Measurements from ENCODE around the gene ZNF613.
"Not testable (repeated sequence)": the region's sequence is repeated elsewhere in the genome, so short reads cannot be mapped to it uniquely, and the experiment has no call there.

The ZNF613 gene

DNA sequence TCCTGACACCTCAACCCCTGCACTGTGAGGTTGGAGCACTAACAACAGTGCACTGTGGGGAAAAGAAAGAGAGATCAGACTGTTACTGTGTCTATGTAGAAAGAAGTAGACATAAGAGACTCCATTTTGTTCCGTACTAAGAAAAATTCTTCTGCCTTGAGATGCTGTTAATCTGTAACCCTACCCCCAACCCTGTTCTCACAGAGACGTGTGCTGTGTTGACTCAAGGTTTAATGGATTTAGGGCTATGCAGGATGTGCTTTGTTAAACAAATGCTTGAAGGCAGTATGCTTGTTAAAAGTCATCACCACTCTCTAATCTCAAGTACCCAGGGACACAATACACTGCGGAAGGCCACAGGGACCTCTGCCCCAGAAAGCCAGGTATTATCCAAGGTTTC, 21.6 kb upstream of the ZNF613 start:
- not testable (repeated sequence) for H3K27me3 ChIP-seq (ENCODE audit: control insufficient read depth, insufficient read depth, low read length); H3K36me3 ChIP-seq (ENCODE audit: insufficient read depth, low read length); H3K9ac ChIP-seq (ENCODE audit: low read depth, low read length); H3K9me3 ChIP-seq (replicated peaks; ENCODE audit: low read length); H3K4me1 ChIP-seq (ENCODE audit: control insufficient read depth, insufficient read depth, low read length); H3K4me3 ChIP-seq (ENCODE audit: low read length); H3K4me2 ChIP-seq (ENCODE audit: low read length)

DNA sequence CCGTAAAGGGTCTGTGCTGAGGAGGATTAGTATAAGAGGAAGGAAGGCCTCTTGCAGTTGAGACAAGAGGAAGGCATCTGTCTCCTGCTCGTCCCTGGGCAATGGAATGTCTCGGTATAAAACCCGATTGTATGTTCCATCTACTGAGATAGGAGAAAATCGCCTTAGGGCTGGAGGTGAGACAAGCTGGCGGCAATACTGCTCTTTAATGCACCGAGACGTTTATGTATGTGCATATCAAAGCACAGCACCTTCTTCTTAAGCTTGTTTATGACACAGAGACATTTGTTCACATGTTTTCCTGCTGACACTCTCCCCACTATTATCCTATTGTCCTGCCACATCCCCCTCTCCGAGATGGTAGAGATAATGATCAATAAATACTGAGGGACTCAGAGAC, 21.2 kb upstream of the ZNF613 start:
- not testable (repeated sequence) for H3K9ac ChIP-seq (ENCODE audit: low read depth, low read length); H3K9me3 ChIP-seq (replicated peaks; ENCODE audit: low read length); H3K4me3 ChIP-seq (ENCODE audit: low read length); H3K4me2 ChIP-seq (ENCODE audit: low read length); H3K27me3 ChIP-seq (ENCODE audit: control insufficient read depth, insufficient read depth, low read length); H3K36me3 ChIP-seq (ENCODE audit: insufficient read depth, low read length); H3K4me1 ChIP-seq (ENCODE audit: control insufficient read depth, insufficient read depth, low read length)

DNA sequence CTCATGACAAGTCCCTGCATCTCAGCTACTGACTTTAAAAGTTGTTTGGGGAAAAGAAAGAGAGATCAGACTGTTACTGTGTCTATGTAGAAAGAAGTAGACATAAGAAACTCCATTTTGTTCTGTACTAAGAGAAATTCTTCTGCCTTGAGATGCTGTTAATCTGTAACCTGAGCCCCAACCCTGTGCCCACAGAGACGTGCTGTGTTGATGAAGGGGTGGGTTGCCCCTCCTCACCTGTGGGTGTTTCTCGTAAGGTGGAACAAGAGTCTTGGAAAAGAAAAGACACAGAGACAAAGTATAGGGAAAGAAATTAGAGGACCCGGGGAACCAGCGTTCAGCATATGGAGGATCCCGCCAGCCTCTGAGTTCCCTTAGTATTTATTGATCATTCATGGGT, 19.3 kb upstream of the ZNF613 start:
- not testable (repeated sequence) for H3K36me3 ChIP-seq (ENCODE audit: insufficient read depth, low read length); H3K4me1 ChIP-seq (ENCODE audit: control insufficient read depth, insufficient read depth, low read length); H3K4me2 ChIP-seq (ENCODE audit: low read length); H3K9me3 ChIP-seq (replicated peaks; ENCODE audit: low read length); H3K9ac ChIP-seq (ENCODE audit: low read depth, low read length); H3K27me3 ChIP-seq (ENCODE audit: control insufficient read depth, insufficient read depth, low read length); H3K4me3 ChIP-seq (ENCODE audit: low read length)

DNA sequence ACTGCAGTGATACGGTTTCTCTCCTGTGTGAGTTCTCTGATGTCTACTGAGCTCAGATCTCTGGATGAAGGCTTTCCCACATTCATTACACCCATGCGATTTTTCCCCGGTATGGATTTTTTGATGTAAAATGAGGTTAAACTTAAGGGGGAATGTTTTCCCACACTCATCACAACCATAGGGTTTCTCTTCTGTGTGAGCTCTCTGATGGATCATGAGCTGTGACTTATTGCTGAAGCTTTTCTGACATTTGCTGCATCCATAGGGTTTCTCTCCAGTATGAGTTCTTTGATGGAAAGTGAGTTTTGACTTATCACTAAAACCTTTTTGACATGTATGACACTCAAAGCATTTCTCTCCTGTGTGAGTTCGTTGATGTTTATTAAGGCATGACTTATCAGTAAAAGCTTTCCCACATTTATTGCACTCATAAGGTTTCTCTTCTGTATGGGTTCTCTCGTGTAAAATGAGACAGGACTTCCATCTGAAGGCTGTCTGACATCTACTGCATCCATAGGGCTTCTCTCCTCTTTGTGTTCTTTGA, 11.9 kb upstream of the ZNF613 start:
- Histone ChIP-seq H3K4me1 (ENCODE audit: control insufficient read depth, insufficient read depth, low read length) (no peaks in the 10 kb centered on the region), H3K4me2 (ENCODE audit: low read length) (no peak overlapping the region), H3K9me3 (replicated peaks; ENCODE audit: low read length) (peaks cover 30% of the 10 kb centered on the region), H3K27me3 (ENCODE audit: control insufficient read depth, insufficient read depth, low read length) (no peaks in the 10 kb centered on the region), H3K36me3 (ENCODE audit: insufficient read depth, low read length) (no peaks in the 10 kb centered on the region), H3K4me3 (ENCODE audit: low read length) (no peak overlapping the region), H3K9ac (ENCODE audit: low read depth, low read length) (no peak overlapping the region)

DNA sequence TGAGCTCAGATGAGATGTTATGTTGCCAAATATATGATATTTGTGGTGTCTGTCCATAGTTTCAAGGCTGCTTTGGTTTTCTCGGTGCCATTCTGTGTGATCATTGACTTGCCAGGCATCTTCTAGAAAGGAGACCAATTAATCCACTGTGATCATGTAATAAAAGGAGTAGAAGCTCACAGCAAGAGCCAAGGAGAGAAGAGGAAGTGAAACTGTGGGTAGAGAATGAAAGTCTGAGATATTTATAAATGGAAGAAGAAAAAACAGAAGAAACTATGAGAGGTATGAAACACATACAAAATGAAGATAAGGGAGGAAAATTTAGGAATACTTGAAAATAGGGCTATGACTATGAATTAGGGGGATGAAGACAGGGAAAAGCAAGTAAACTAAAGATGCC, 11.1 kb upstream of the ZNF613 start:
- peaks cover 30% of the 10 kb centered on the region for H3K9me3 ChIP-seq (replicated peaks; ENCODE audit: low read length)

DNA sequence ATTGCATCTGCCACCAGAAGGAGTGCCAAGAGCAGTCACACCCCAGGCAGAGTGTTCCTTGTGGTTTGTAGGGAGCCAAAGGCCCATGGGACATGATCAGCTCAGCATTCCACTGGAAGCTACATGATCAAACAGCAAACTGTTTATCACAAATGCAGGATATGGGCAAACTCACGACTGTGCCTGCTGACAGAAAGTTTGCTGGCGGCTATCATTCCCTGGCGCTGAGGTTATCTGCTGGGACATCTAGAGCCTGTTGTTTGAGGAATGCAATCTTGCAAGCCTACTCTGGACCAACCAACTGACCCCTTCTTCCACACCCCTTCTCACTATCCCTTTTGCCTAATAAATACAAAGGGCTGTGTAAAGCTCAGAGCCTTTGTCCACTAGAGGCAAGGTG, 7.7 kb upstream of the ZNF613 start:
- H3K9me3 ChIP-seq (replicated peaks; ENCODE audit: low read length), result peaks cover 42% of the 10 kb centered on the region
- no peaks in the 10 kb centered on the region for H3K27me3 ChIP-seq (ENCODE audit: control insufficient read depth, insufficient read depth, low read length)
- no peak overlapping the region for H3K4me2 ChIP-seq (ENCODE audit: low read length)

More for the DNA sequence above, 11.1 kb upstream of the ZNF613 start:
- no peak overlapping the region for H3K4me3 ChIP-seq (ENCODE audit: low read length)
- H3K9ac ChIP-seq (ENCODE audit: low read depth, low read length), result no peak overlapping the region
- H3K4me2 ChIP-seq (ENCODE audit: low read length), result no peak overlapping the region
- no peaks in the 10 kb centered on the region for H3K27me3 ChIP-seq (ENCODE audit: control insufficient read depth, insufficient read depth, low read length)
- H3K4me1 ChIP-seq (ENCODE audit: control insufficient read depth, insufficient read depth, low read length), result no peaks in the 10 kb centered on the region
- H3K36me3 ChIP-seq (ENCODE audit: insufficient read depth, low read length), result no peaks in the 10 kb centered on the region

DNA sequence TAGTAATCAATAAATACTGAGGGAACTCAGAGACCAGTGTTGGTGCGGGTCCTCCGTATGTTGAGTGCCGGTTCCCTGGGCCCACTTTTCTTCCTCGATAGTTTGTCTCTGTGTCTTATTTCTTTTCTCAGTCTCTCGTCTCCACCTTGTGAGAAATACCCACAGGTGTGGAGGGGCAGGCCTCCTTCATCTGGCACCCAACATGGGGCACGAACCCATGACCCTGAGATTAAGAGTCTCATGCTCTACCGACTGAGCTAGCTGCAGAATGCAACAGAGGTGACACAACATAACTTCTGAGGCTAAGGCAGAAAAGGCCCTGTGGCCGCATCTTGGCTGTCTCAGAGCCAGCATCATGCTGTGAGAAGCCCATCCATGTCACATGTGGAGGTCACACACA, 5.3 kb upstream of the ZNF613 start:
- Histone ChIP-seq H3K4me2 (ENCODE audit: low read length) (no peak overlapping the region), H3K27me3 (ENCODE audit: control insufficient read depth, insufficient read depth, low read length) (no peaks in the 10 kb centered on the region), H3K36me3 (ENCODE audit: insufficient read depth, low read length) (no peaks in the 10 kb centered on the region), H3K4me1 (ENCODE audit: control insufficient read depth, insufficient read depth, low read length) (no peaks in the 10 kb centered on the region), H3K4me3 (ENCODE audit: low read length) (no peak overlapping the region), H3K9me3 (replicated peaks; ENCODE audit: low read length) (peaks cover 26% of the 10 kb centered on the region), H3K9ac (ENCODE audit: low read depth, low read length) (no peak overlapping the region)

More for the DNA sequence above, 7.7 kb upstream of the ZNF613 start:
- H3K4me1 ChIP-seq (ENCODE audit: control insufficient read depth, insufficient read depth, low read length), result no peaks in the 10 kb centered on the region
- H3K4me3 ChIP-seq (ENCODE audit: low read length), result no peak overlapping the region
- no peaks in the 10 kb centered on the region for H3K36me3 ChIP-seq (ENCODE audit: insufficient read depth, low read length)
- no peak overlapping the region for H3K9ac ChIP-seq (ENCODE audit: low read depth, low read length)

DNA sequence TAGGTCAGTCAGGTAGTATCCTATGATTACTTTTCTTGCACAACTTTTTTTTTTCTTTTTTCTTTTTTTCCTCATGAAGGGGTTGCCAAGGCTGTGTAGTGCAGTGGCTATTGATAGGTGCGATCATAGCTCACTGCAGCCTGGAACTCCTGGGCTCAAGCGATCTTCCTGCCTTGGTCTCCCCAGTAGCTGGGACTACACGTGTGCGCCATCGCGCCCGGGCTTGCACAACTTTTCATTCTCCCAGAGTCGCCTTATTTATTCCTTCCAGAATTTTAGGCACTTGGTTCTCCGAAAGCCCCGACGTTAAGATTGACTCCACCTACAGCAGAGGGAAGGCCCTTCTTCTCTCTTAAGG, 867 bp upstream of the ZNF613 start:
- H3K9me3 ChIP-seq (replicated peaks; ENCODE audit: low read length), result peaks cover 20% of the 10 kb centered on the region
- H3K4me2 ChIP-seq (ENCODE audit: low read length), result peak overlapping the region; percentile 81
- peak overlapping the region; percentile 85 for H3K4me3 ChIP-seq (ENCODE audit: low read length)
- peak overlapping the region; percentile 87 for H3K9ac ChIP-seq (ENCODE audit: low read depth, low read length)
- peaks cover under 1% of the 10 kb centered on the region for H3K36me3 ChIP-seq (ENCODE audit: insufficient read depth, low read length)
- H3K27me3 ChIP-seq (ENCODE audit: control insufficient read depth, insufficient read depth, low read length), result no peaks in the 10 kb centered on the region
- no peaks in the 10 kb centered on the region for H3K4me1 ChIP-seq (ENCODE audit: control insufficient read depth, insufficient read depth, low read length)

DNA sequence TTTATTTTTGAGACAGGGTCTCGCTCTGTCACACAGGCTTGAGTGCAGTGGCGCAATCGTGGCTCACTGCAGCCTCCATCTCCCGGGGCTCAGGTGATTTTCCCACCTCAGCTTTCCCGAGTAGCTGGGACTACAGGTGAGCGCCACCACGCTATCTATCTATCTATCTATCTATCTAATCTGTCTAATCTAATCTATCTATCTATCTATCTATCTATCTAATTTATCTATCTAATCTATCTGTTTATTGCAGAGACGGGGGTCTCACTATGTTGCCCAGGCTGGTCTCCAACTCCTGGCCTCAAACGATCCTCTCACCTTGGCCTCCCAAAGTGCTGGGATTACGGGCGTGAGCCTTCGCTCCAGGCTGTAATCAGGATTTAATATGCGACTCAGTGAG, 587 bp downstream of the ZNF613 start:
- H3K9ac ChIP-seq (ENCODE audit: low read depth, low read length), result peak overlapping the region; percentile 87
- H3K36me3 ChIP-seq (ENCODE audit: insufficient read depth, low read length), result peaks cover 11% of the 10 kb centered on the region
- H3K4me2 ChIP-seq (ENCODE audit: low read length), result peak overlapping the region; percentile 81
- no peaks in the 10 kb centered on the region for H3K4me1 ChIP-seq (ENCODE audit: control insufficient read depth, insufficient read depth, low read length)
- H3K9me3 ChIP-seq (replicated peaks; ENCODE audit: low read length), result peaks cover 8% of the 10 kb centered on the region
- peak overlapping the region; percentile 85 for H3K4me3 ChIP-seq (ENCODE audit: low read length)
- H3K27me3 ChIP-seq (ENCODE audit: control insufficient read depth, insufficient read depth, low read length), result no peaks in the 10 kb centered on the region

DNA sequence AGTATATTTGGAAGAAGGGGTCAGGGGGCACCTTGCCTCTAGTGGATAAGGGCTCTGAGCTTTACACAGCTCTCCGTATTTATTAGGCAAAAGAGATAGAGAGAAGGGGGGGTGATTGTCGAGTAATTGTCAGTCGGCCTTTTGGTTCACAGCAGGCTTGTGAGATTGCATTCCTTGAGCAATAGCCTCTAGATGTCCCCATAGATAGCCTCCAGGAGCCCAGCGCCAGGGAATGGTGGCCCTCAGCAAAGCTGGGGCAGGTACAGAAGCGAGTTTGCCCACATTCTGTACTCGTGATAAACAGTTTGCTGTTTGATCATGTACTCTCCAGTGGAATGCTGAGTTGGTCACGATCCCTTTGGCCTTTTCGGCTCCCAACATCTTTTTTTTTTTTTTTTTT, 4.6 kb downstream of the ZNF613 start:
- Histone ChIP-seq H3K9me3 (replicated peaks; ENCODE audit: low read length) (no peaks in the 10 kb centered on the region), H3K36me3 (ENCODE audit: insufficient read depth, low read length) (peaks cover 28% of the 10 kb centered on the region), H3K4me3 (ENCODE audit: low read length) (no peak overlapping the region), H3K4me1 (ENCODE audit: control insufficient read depth, insufficient read depth, low read length) (no peaks in the 10 kb centered on the region), H3K27me3 (ENCODE audit: control insufficient read depth, insufficient read depth, low read length) (no peaks in the 10 kb centered on the region), H3K4me2 (ENCODE audit: low read length) (no peak overlapping the region), H3K9ac (ENCODE audit: low read depth, low read length) (no peak overlapping the region)

DNA sequence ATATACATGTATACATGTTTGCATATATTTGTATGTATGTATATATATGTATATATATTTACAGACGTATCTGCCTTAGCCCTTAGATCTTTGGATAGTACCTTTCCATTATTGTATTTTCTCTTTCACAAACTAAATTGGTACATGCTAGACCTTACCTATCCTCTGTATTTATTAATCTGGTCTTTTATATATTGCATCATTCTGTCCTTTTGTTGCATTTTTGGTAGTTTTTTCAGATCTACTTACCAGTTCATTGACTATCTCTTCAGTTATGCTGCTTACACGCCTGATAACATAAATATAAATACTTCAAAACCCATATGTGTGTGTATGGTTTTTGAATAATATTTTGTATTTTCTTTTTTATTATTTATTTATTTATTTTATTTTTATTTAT, 11.7 kb downstream of the ZNF613 start:
- no peak overlapping the region for H3K4me2 ChIP-seq (ENCODE audit: low read length)
- no peaks in the 10 kb centered on the region for H3K27me3 ChIP-seq (ENCODE audit: control insufficient read depth, insufficient read depth, low read length)
- peaks cover 66% of the 10 kb centered on the region for H3K36me3 ChIP-seq (ENCODE audit: insufficient read depth, low read length)
- no peak overlapping the region for H3K4me3 ChIP-seq (ENCODE audit: low read length)
- H3K9me3 ChIP-seq (replicated peaks; ENCODE audit: low read length), result peaks cover 14% of the 10 kb centered on the region
- no peak overlapping the region for H3K9ac ChIP-seq (ENCODE audit: low read depth, low read length)
- no peaks in the 10 kb centered on the region for H3K4me1 ChIP-seq (ENCODE audit: control insufficient read depth, insufficient read depth, low read length)

DNA sequence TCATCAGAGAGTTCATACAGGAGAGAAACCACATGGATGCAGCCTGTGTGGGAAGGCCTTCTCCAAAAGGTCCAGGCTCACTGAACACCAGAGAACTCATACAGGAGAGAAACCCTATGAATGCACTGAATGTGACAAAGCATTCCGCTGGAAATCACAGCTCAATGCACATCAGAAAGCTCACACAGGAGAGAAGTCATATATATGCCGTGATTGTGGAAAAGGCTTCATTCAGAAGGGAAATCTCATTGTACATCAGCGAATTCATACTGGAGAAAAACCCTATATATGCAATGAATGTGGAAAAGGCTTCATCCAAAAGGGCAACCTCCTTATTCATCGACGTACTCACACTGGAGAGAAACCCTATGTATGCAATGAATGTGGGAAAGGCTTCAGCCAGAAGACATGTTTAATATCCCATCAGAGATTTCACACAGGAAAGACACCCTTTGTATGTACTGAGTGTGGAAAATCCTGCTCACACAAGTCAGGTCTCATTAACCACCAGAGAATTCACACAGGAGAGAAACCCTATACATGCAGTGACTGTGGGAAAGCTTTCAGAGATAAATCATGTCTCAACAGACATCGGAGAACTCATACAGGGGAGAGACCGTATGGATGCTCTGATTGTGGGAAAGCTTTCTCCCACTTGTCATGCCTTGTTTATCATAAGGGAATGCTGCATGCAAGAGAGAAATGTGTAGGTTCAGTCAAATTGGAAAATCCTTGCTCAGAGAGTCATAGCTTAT, 17.7 kb downstream of the ZNF613 start:
- H3K9ac ChIP-seq (ENCODE audit: low read depth, low read length), result no peak overlapping the region
- H3K36me3 ChIP-seq (ENCODE audit: insufficient read depth, low read length), result peaks cover 64% of the 10 kb centered on the region
- no peak overlapping the region for H3K4me2 ChIP-seq (ENCODE audit: low read length)
- H3K4me1 ChIP-seq (ENCODE audit: control insufficient read depth, insufficient read depth, low read length), result no peaks in the 10 kb centered on the region
- H3K4me3 ChIP-seq (ENCODE audit: low read length), result no peak overlapping the region
- peaks cover 63% of the 10 kb centered on the region for H3K9me3 ChIP-seq (replicated peaks; ENCODE audit: low read length)
- H3K27me3 ChIP-seq (ENCODE audit: control insufficient read depth, insufficient read depth, low read length), result no peaks in the 10 kb centered on the region
